Measurements from ENCODE around the gene YTHDF2. TPM values are rescaled to one million over a fixed set of nuclear protein-coding genes. Genes with fewer than 3 reads are reported as not detected.

YTHDF2 gene
- total and polyA plus RNA-seq, 9 of the 15 experiments (the other 6 are each of a cell fraction or from before 2014, with no cell fraction given) = 41.0 to 111 (median 83.3) TPM

- intact Hi-C loops (cut with micrococcal nuclease) = loop anchor here (1.0 to 10.0 kb wide), 3 partner anchors 67 to 381 kb away; partner anchors contain the start of gene RNU11
- TF ChIP-seq DMBX1 (CRISPR knock-in tag; IDR thresholded peaks at IDR 0.05; ENCODE audit: borderline replicate concordance) (no peak), HMG20B (CRISPR knock-in tag; IDR thresholded peaks at IDR 0.05) (no peak), ZBTB8A (IDR thresholded peaks at IDR 0.05; ENCODE audit: partially characterized antibody) (no peak), ZNF76 (CRISPR knock-in tag; IDR thresholded peaks at IDR 0.05; ENCODE audit: borderline replicate concordance) (no peak), ZNF280A (IDR thresholded peaks at IDR 0.05; ENCODE audit: low read depth, partially characterized antibody) (no peak), THRAP3 (IDR thresholded peaks at IDR 0.05; ENCODE audit: borderline replicate concordance) (no peak), MXI1 (IDR thresholded peaks at IDR 0.05; ENCODE audit: low read depth, low read length) (0 out of 2 replicates have a peak, but pooled peaks have one; percentile 9), CBFA2T2 (conservative IDR thresholded peaks at IDR 0.05) (no peak), NFYB (IDR thresholded peaks at IDR 0.05; ENCODE audit: extremely low read depth, insufficient read length) (no peak), CCAR2 (IDR thresholded peaks at IDR 0.05; ENCODE audit: low read depth, low read length) (no peak), NRF1 (conservative IDR thresholded peaks at IDR 0.05 in 1 of 2, IDR thresholded peaks at IDR 0.05 in 1 of 2) (no peak), DIDO1 (tag; IDR thresholded peaks at IDR 0.05; ENCODE audit: low read depth) (no peak), TAF1 (IDR thresholded peaks at IDR 0.05; ENCODE audit: control insufficient read depth, extremely low read depth, insufficient read depth, low read length, severe bottlenecking) (peak; percentile 71), FOXJ2 (tag; IDR thresholded peaks at IDR 0.05) (peak; percentile 47; the same call in 1 of the 2 replicates), SP2 (IDR thresholded peaks at IDR 0.05; ENCODE audit: extremely low read depth, low read depth, low read length, poor library complexity, severe bottlenecking) (no peak), MAFF (IDR thresholded peaks at IDR 0.05; ENCODE audit: low read length) (0 out of 2 replicates have a peak, but pooled peaks have one; percentile 27), ZKSCAN8 (CRISPR knock-in tag; IDR thresholded peaks at IDR 0.05) (no peak), ZNF124 (CRISPR knock-in tag; IDR thresholded peaks at IDR 0.05) (no peak), ZEB2 (IDR thresholded peaks at IDR 0.05) (no peak), DDX20 (tag; IDR thresholded peaks at IDR 0.05; ENCODE audit: low read depth) (no peak), EGR1 (conservative IDR thresholded peaks at IDR 0.05) (peak; percentile 96), PPARD (CRISPR knock-in tag; IDR thresholded peaks at IDR 0.05) (no peak)
Observed at GRCh38 chr1:28735961-28736449, 735 bp upstream of the YTHDF2 start.

More at GRCh38 chr1:28735961-28736449, 735 bp upstream of the YTHDF2 start:
- FAIRE-seq = peak; percentile 82
- in situ Hi-C loops (cut with MboI) = no loop called here
- peaks cover 45% of the 10 kb centered on the region for H3K79me2 ChIP-seq (ENCODE audit: control insufficient read depth, insufficient read depth, low read length)
- no peak for DNase-seq (ENCODE audit: extremely low read depth in 1 of 4, low spot score in 3 of 4)
- peaks cover 32% of the 10 kb centered on the region for H3K36me3 ChIP-seq (ENCODE audit: control insufficient read depth, insufficient read depth, low read length)
- ChIA-PET CTCF (ENCODE audit: low intra/inter-chr PET ratio) (interaction anchor here (0.6 to 1.1 kb wide), 3 partner anchors 30 to 146 kb away, joined by 3 to 8 read pairs (median 4); no protein-coding TSS in a partner anchor), POLR2A (interaction anchor here (0.6 to 4.2 kb wide), 25 partner anchors 9 to 460 kb away, joined by 3 to 52 read pairs (median 6); partner anchors contain the start of genes GMEB1, RCC1, RNU11 and TAF12)
- no peaks in the 10 kb centered on the region for H3K27me3 ChIP-seq (ENCODE audit: control insufficient read depth in 2 of 2, insufficient read depth in 2 of 2, low read length in 2 of 2)
- no peaks in the 10 kb centered on the region; the same call in 1 of the 2 replicates for H3K9me3 ChIP-seq (replicated peaks; ENCODE audit: control insufficient read depth, insufficient read depth, low read depth, low read length)
- peak overlapping the region; percentile 96 for H2AFZ ChIP-seq (ENCODE audit: low read depth, low read length)
- H3K9me1 ChIP-seq (ENCODE audit: control insufficient read depth, insufficient read depth, low read length) = no peaks in the 10 kb centered on the region
- H3K4me3 ChIP-seq = peak overlapping the region; percentile 96
- WGBS (ENCODE audit: insufficient coverage, low coverage, missing lambda C conversion rate) = 5% methylated on average over 14 of the region's 15 CpGs
- TSS peak; percentile 93 for BruUV-seq (replicated peaks)
- peaks cover 18 to 24% of the 10 kb centered on the region in 2 experiments; a peak in 4 of 5 replicates for H3K4me1 ChIP-seq (replicated peaks in 1 of 2; ENCODE audit: control insufficient read depth in 2 of 2, insufficient read depth in 2 of 2, low read length in 2 of 2)
- ATAC-seq = no peak
- H3K4me2 ChIP-seq (ENCODE audit: insufficient read depth, low read length) = peak overlapping the region; percentile 86
- peak overlapping the region; percentile 92 for H3K27ac ChIP-seq (ENCODE audit: extremely low read depth, low read depth, low read length)
- peaks cover 5% of the 10 kb centered on the region; the same call in 1 of the 2 replicates for H4K20me1 ChIP-seq (replicated peaks; ENCODE audit: control insufficient read depth, insufficient read depth, low read length)
- peak overlapping the region; percentile 89 to 99 for H3K9ac ChIP-seq (ENCODE audit: insufficient read depth in 1 of 2, low read depth in 2 of 2, low read length in 2 of 2)
